Sigmoid colon (tissue), 7 donors: ENCODE measurements around the gene KDM6A. TPM values are rescaled to one million over a fixed set of nuclear protein-coding genes. Genes with fewer than 3 reads are reported as not detected.

ENCODE experiments used
- DNase-seq: peaks from one replicate; pipeline ENCODE4 v3.0.0-alpha.2; 2019
- H3K27ac ChIP-seq, 4 donors: fragments of 200-600 bp; sonication (generic); one replicate each; pipeline ENCODE4 v1.5.1; 2016 to 2019; ENCODE audit warnings: mild to moderate bottlenecking in 1 of 4
- H3K27me3 ChIP-seq, 3 donors: fragments of 200-600 bp; sonication (generic); one replicate each; pipeline ENCODE4 v1.5.1; 2019; ENCODE audit warnings: mild to moderate bottlenecking in 1 of 3
- H3K36me3 ChIP-seq, 4 donors: fragments of 200-600 bp; sonication (generic); one replicate each; pipeline ENCODE4 v1.5.1; 2016 to 2019
- H3K4me1 ChIP-seq, 4 donors: fragments of 200-600 bp; sonication (generic); one replicate each; pipeline ENCODE4 v1.5.1; 2017 to 2019
- H3K4me3 ChIP-seq, 4 donors: fragments of 200-600 bp; sonication (generic); one replicate each; pipeline ENCODE4 v1.5.1; 2017 to 2019; ENCODE audit warnings: mild to moderate bottlenecking in 2 of 4, moderate library complexity in 1 of 4
- H3K9me3 ChIP-seq, 4 donors: fragments of 200-600 bp in 3 of 4; sonication (generic) in 3 of 4; one replicate each; pipeline versions ENCODE4 v1.5.1 to v1.6.1; 2013 to 2019
- EP300 ChIP-seq, 4 donors: sonication (generic); formaldehyde crosslinking; IDR thresholded peaks; one replicate each; pipeline ENCODE4 v1.6.1; 2017; ENCODE audit warnings: antibody characterized with exemption in 4 of 4
- POLR2A ChIP-seq, 2 donors: fragments of 450-650 bp; IDR thresholded peaks; one replicate each; pipeline ENCODE4 v1.6.1; 2016; ENCODE audit warnings: antibody characterized with exemption in 2 of 2, mild to moderate bottlenecking in 2 of 2, moderate library complexity in 2 of 2
- POLR2AphosphoS5 ChIP-seq, 4 donors: sonication (generic); formaldehyde crosslinking; IDR thresholded peaks; one replicate each; pipeline ENCODE4 v1.6.1; 2017; ENCODE audit warnings: antibody characterized with exemption in 4 of 4
- WGBS, 2 donors: extraction: QIAGEN DNeasy Blood & Tissue Kit; methylation state at CpG; one replicate each; pipeline ENCODE4 v1.1.7; 2013; 5-methylcytosine and 5-hydroxymethylcytosine counted together
- intact Hi-C: fragments of 100-400 bp; cut with DNase I; formaldehyde crosslinking; loops from one replicate; pipeline ENCODE4 v1.15.1; 2023
- polyA plus RNA-seq, 3 donors: library from polyadenylated mRNA; stranded (reverse); fragments of 200-250 nt; gene quantifications; one replicate each; pipeline ENCODE4 v1.2.3, GENCODE V29; 2013
- total RNA-seq, 4 donors: library from RNA; depleted of rRNA; stranded (reverse); fragments of >200 nt; gene quantifications; one replicate each; pipeline ENCODE4 v1.1.0, GENCODE V29; 2016
- TF ChIP-seq, protein P1 (sequence below), 4 experiments: fragments of 450-650 bp in 3 of 4; fragments of 200-600 bp in 1 of 4; IDR thresholded peaks; one replicate each; pipeline ENCODE4 v1.5.1; 2016 to 2019; ENCODE audit warnings: antibody characterized with exemption in 4 of 4, mild to moderate bottlenecking in 3 of 4, moderate library complexity in 2 of 4
- donor health status: healthy with polysubstance abuse.
- donor health status: Bipolar disorder and iron deficiency.
- donor health status: healthy.

Gene KDM6A
- total and polyA plus RNA-seq, 7 donors = 8.6 to 35.7 (median 17.9) TPM

DNA sequence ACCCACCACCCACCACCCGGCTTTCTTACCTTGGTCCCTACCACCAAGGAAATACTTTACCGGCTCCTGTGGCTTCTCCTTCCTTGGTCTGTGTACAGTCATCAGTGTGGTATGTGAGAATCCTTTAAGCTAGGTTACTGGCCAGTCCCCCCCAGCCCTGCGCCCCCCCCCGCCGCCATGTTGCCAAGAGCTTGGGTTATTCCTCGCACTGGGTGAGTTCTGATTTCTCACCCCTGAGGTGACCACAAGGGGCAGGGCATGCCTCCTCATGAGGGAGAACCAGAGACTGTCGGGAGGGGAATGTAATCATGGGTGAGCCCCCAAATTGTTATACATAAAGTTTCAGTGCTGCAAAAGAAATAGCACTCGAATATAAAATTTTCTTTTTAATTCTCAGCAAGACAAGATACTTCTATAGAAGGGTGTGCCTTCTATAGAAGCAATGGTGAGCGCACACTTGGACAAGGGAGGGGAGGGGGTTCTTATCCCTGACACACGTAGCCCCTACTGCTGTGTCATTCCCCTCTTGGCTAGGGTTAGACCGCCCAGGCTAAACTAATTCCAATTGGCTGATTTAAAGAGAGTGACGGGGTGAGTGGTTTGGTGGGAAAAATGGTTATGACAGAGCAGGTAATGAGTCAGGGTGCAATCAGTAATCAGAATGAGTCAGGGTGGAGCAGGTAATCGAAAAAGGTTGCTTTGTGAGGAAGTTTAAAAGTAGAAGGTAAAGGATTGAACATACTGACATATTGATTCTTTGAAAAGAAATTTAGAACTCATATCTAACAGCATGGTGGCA lies 133.2 kb downstream of the KDM6A start:
- peaks cover 0 to 20% (median 0%) of the 10 kb centered on the region in 4 donors for H3K4me1 ChIP-seq
- no peak overlapping the region for H3K27ac ChIP-seq
- no peak overlapping the region for H3K4me3 ChIP-seq
- no peaks in the 10 kb centered on the region for H3K27me3 ChIP-seq
- H3K9me3 ChIP-seq = peaks cover 0 to 4% (median 0%) of the 10 kb centered on the region in 4 donors
- no peak for DNase-seq
- TF ChIP-seq EP300 (IDR thresholded peaks at IDR 0.05) (no peak), POLR2AphosphoS5 (IDR thresholded peaks at IDR 0.05) (no peak), POLR2A (IDR thresholded peaks at IDR 0.05) (no peak)
- TF ChIP-seq, protein P1, sequence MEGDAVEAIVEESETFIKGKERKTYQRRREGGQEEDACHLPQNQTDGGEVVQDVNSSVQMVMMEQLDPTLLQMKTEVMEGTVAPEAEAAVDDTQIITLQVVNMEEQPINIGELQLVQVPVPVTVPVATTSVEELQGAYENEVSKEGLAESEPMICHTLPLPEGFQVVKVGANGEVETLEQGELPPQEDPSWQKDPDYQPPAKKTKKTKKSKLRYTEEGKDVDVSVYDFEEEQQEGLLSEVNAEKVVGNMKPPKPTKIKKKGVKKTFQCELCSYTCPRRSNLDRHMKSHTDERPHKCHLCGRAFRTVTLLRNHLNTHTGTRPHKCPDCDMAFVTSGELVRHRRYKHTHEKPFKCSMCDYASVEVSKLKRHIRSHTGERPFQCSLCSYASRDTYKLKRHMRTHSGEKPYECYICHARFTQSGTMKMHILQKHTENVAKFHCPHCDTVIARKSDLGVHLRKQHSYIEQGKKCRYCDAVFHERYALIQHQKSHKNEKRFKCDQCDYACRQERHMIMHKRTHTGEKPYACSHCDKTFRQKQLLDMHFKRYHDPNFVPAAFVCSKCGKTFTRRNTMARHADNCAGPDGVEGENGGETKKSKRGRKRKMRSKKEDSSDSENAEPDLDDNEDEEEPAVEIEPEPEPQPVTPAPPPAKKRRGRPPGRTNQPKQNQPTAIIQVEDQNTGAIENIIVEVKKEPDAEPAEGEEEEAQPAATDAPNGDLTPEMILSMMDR (IDR thresholded peaks at IDR 0.05) = no peak
- WGBS, 2 donors = 94 to 97% methylated on average over 12 of the region's 13 CpGs
- intact Hi-C loops = no loop called here
- no peaks in the 10 kb centered on the region for H3K36me3 ChIP-seq

DNA sequence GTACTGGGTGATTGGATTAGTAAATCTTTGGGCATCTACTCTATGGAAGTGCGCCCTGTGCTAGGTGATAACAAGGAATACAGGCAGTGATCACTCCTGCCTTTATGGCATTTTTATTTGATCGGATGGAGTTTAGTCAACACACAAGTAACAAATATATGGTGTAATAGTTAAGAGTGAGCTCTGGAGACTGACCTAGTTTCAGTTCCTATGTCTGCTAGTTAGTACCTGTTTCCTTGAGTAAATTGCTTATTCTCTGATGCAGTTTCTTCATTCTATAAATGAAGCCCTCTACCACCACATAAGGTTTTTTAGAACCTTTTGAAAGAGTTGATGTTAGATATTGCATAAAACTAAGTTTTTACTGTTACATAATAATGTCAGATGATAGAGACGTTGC lies 134.6 kb downstream of the KDM6A start:
- no peak for DNase-seq
- Histone ChIP-seq H3K9me3 (peaks cover 0 to 4% (median 0%) of the 10 kb centered on the region in 4 donors), H3K27me3 (no peaks in the 10 kb centered on the region), H3K27ac (no peak overlapping the region), H3K4me1 (peaks cover 0 to 12% (median 0%) of the 10 kb centered on the region in 4 donors), H3K4me3 (no peak overlapping the region), H3K36me3 (no peaks in the 10 kb centered on the region)
- intact Hi-C loops = no loop called here
- TF ChIP-seq, protein P1 (IDR thresholded peaks at IDR 0.05) = no peak
- TF ChIP-seq POLR2AphosphoS5 (IDR thresholded peaks at IDR 0.05) (no peak), EP300 (IDR thresholded peaks at IDR 0.05) (no peak), POLR2A (IDR thresholded peaks at IDR 0.05) (no peak)
- 76 to 77% methylated on average over 3 of the region's 3 CpGs for WGBS, 2 donors

DNA sequence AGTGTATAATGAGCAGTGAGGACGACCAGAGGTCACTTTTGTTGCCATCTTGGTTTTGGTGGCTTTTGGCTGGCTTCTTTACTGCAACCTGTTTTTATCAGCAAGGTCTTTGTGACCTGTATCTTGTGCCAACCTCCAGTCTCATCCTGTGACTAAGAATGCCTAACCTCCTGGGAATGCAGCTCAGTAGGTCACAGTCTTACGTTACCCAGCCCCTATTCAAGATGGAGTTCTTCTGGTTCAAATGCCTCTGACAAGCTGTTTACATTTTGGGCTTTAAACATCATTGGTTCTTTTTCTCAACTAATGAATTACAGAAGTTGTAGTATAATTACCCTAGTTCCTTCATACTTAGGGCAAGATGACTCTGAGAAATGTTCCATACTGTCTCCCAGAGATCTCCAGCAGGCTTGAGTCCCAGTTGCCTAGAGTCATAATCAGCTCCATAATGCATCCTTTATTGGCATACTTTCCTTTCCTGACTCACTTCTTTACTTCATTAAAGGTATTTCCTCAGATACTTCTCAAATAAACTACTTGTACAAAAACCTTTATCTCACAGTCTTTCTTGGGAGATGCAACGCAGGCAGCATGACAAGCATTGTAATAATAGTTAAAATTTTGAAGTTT lies 136.5 kb downstream of the KDM6A start:
- Histone ChIP-seq H3K4me1 (peaks cover 0 to 12% (median 0%) of the 10 kb centered on the region in 4 donors), H3K27me3 (no peaks in the 10 kb centered on the region), H3K27ac (no peak overlapping the region), H3K36me3 (no peaks in the 10 kb centered on the region), H3K9me3 (peaks cover 0 to 4% (median 0%) of the 10 kb centered on the region in 4 donors), H3K4me3 (no peak overlapping the region)
- intact Hi-C loops = no loop called here
- TF ChIP-seq, protein P1 (IDR thresholded peaks at IDR 0.05) = no peak
- TF ChIP-seq POLR2A (IDR thresholded peaks at IDR 0.05) (no peak), EP300 (IDR thresholded peaks at IDR 0.05) (no peak), POLR2AphosphoS5 (IDR thresholded peaks at IDR 0.05) (no peak)
- DNase-seq = no peak
- WGBS, 2 donors = 92 to 94% methylated on average over 3 of the region's 3 CpGs

DNA sequence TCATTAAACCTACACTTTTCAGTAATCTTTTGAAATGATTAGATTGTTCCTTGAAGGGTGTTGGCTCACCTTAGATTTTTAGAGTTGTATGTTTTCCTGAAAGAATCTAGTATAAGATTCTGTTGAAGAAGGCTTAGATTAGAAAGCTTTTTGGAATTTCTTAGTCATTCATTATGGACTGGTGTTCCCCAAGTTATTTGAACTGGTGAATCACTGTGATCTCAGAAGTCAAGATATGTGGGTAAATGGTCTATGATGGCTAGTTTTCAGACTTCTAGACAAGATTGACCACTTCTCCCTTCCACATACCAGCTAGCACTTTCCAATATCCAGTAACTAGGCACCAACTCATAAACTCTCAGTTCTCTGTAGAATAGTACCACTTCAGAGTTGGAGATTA lies 138.1 kb downstream of the KDM6A start:
- Histone ChIP-seq H3K4me3 (no peak overlapping the region), H3K36me3 (no peaks in the 10 kb centered on the region), H3K9me3 (peaks cover 0 to 2% (median 0%) of the 10 kb centered on the region in 4 donors), H3K27me3 (no peaks in the 10 kb centered on the region), H3K4me1 (peaks cover 0 to 12% (median 0%) of the 10 kb centered on the region in 4 donors), H3K27ac (no peak overlapping the region)
- DNase-seq = no peak
- intact Hi-C loops = no loop called here
- TF ChIP-seq EP300 (IDR thresholded peaks at IDR 0.05) (no peak), POLR2AphosphoS5 (IDR thresholded peaks at IDR 0.05) (no peak), POLR2A (IDR thresholded peaks at IDR 0.05) (no peak)
- TF ChIP-seq, protein P1 (IDR thresholded peaks at IDR 0.05) = no peak
